ENCODE measurements around the gene AKAP6. TPM values are rescaled to one million over a fixed set of nuclear protein-coding genes. Genes with fewer than 3 reads are reported as not detected.
A peak's percentile ranks its signal among the peaks of the same experiment; 100 is the strongest.

Gene AKAP6
- 17.8 TPM for total RNA-seq

GRCh38 chr14:32329146-32329545, at the start of gene AKAP6:
Gene AKAP6 (plus strand): TSS chr14:32329298. CDS start chr14:32433494, 104,196 bp downstream.

Small RNAs within 50 kb of the gene (small RNA-seq; reads per million reads assigned to genes)
- 0.42 reads per million, percentile 53 among the genes with 10 or more reads in this experiment for gene RN7SL660P (ENCODE audit: low replicate concordance)

Other genes starting within 250 kb of the AKAP6 start
- gene RNU6-7, start 127.3 kb upstream of the AKAP6 start, total RNA-seq, result not detected
- not detected for gene RNU6-8, start 126.0 kb upstream of the AKAP6 start, total RNA-seq